Hepatocyte (in vitro differentiated cells): ENCODE data around the gene PCDHGA8.

Experiments
- EZH2 ChIP-seq: fragments of 200-600 bp; sonication (generic); IDR thresholded peaks from 2 replicates; pipeline ENCODE4 v1.6.1; 2016; ENCODE audit warnings: antibody characterized with exemption, mild to moderate bottlenecking, borderline replicate concordance
- EZH2phosphoT487 ChIP-seq: fragments of 200-600 bp; sonication (generic); IDR thresholded peaks from one replicate; pipeline ENCODE4 v1.6.1; 2018; ENCODE audit warnings: antibody characterized with exemption, mild to moderate bottlenecking, low read depth, moderate library complexity; ENCODE audit not compliant: unreplicated experiment, severe bottlenecking
- TF ChIP-seq, protein P1 (sequence below): fragments of 200-600 bp; sonication (generic); IDR thresholded peaks from 2 replicates; pipeline ENCODE4 v1.5.1; 2016; ENCODE audit warnings: antibody characterized with exemption, mild to moderate bottlenecking; ENCODE audit not compliant: poor library complexity

DNA sequence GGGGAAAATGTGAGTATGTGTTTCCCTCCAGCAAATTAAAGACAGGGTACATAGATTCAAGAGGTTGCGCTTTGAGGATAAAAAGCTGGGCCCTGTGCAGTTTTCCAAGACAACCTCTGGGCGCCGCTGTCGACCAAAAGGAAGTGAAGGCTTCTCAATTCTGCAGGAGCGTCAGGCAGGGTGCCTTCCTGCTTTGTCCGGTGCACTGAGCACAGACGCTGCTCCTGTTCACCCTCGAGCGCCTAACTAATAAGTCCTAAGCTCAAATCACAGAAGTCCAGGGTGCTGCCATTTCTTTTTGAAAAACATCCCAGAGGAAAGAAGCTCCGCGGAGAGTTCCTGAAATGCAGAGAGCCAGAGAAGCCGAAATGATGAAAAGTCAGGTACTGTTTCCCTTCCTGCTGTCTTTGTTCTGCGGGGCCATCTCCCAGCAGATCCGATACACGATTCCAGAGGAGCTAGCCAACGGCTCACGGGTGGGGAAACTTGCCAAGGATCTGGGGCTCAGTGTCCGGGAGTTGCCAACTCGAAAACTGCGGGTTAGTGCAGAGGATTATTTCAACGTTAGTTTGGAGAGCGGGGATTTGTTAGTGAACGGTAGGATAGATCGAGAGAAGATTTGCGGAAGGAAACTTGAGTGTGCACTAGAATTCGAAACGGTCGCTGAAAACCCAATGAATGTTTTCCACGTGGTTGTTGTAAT is 42.4 kb upstream of the PCDHGA8 start, which contains the start of gene PCDHGB1:
- TF ChIP-seq, protein P1, sequence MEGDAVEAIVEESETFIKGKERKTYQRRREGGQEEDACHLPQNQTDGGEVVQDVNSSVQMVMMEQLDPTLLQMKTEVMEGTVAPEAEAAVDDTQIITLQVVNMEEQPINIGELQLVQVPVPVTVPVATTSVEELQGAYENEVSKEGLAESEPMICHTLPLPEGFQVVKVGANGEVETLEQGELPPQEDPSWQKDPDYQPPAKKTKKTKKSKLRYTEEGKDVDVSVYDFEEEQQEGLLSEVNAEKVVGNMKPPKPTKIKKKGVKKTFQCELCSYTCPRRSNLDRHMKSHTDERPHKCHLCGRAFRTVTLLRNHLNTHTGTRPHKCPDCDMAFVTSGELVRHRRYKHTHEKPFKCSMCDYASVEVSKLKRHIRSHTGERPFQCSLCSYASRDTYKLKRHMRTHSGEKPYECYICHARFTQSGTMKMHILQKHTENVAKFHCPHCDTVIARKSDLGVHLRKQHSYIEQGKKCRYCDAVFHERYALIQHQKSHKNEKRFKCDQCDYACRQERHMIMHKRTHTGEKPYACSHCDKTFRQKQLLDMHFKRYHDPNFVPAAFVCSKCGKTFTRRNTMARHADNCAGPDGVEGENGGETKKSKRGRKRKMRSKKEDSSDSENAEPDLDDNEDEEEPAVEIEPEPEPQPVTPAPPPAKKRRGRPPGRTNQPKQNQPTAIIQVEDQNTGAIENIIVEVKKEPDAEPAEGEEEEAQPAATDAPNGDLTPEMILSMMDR, result no peak
- TF ChIP-seq EZH2phosphoT487 (no peak), EZH2 (no peak)
